NB4 (cell line): ENCODE measurements around the gene FHIT.

Experiments used
- DNase-seq: peaks from one replicate; pipeline ENCODE4 v3.0.0; 2010; ENCODE audit warnings: low read depth
- H3K4me3 ChIP-seq: one replicate; pipeline ENCODE4 v1.5.1; 2011; ENCODE audit warnings: mild to moderate bottlenecking, low read depth, low read length, moderate library complexity
- CTCF ChIP-seq: IDR thresholded peaks from one replicate; pipeline ENCODE4 v1.5.1; 2012; ENCODE audit warnings: low read depth, low read length
- MAX ChIP-seq: IDR thresholded peaks from 2 replicates; pipeline ENCODE4 v1.6.1; 2011; ENCODE audit warnings: low read depth, low read length
- MYC ChIP-seq: IDR thresholded peaks from 2 replicates; pipeline ENCODE4 v1.6.1; 2011; ENCODE audit warnings: low read depth, low read length
- POLR2A ChIP-seq: IDR thresholded peaks from 2 replicates; pipeline ENCODE4 v1.6.1; 2011; ENCODE audit warnings: mild to moderate bottlenecking; ENCODE audit not compliant: insufficient read length; ENCODE audit errors: extremely low read depth

Gene FHIT

GRCh38 chr3:60575718-60576272 is 675.5 kb downstream of the FHIT start:
- no peak overlapping the region for H3K4me3 ChIP-seq
- DNase-seq, result no peak
- TF ChIP-seq CTCF, result no peak
- no peak for TF ChIP-seq MAX
- TF ChIP-seq MYC, result no peak
- no peak for TF ChIP-seq POLR2A

- DNase-seq, result no peak
- TF ChIP-seq MYC (no peak), POLR2A (no peak), MAX (no peak), CTCF (no peak)
- H3K4me3 ChIP-seq, result no peak overlapping the region
Observed at GRCh38 chr3:60574046-60574769, 677.0 kb downstream of the FHIT start.

GRCh38 chr3:60573494-60573893 is 677.8 kb downstream of the FHIT start:
- no peak for TF ChIP-seq MAX
- TF ChIP-seq CTCF, result no peak
- TF ChIP-seq MYC, result no peak
- no peak for TF ChIP-seq POLR2A
- no peak overlapping the region for H3K4me3 ChIP-seq
- no peak for DNase-seq

- H3K4me3 ChIP-seq, result no peak overlapping the region
- DNase-seq, result no peak
- TF ChIP-seq CTCF, result no peak
- no peak for TF ChIP-seq MAX
- no peak for TF ChIP-seq MYC
- TF ChIP-seq POLR2A, result no peak
Observed at GRCh38 chr3:60571511-60571910, 679.7 kb downstream of the FHIT start.

GRCh38 chr3:60557122-60557521 is 694.1 kb downstream of the FHIT start:
- DNase-seq, result no peak
- TF ChIP-seq MYC, result no peak
- TF ChIP-seq POLR2A, result no peak
- TF ChIP-seq MAX, result no peak
- no peak for TF ChIP-seq CTCF
- no peak overlapping the region for H3K4me3 ChIP-seq
